ENCODE data around the gene KRT79.
"Not testable (repeated sequence)": the region's sequence is repeated elsewhere in the genome, so short reads cannot be mapped to it uniquely, and the experiment has no call there.

The KRT79 gene

DNA sequence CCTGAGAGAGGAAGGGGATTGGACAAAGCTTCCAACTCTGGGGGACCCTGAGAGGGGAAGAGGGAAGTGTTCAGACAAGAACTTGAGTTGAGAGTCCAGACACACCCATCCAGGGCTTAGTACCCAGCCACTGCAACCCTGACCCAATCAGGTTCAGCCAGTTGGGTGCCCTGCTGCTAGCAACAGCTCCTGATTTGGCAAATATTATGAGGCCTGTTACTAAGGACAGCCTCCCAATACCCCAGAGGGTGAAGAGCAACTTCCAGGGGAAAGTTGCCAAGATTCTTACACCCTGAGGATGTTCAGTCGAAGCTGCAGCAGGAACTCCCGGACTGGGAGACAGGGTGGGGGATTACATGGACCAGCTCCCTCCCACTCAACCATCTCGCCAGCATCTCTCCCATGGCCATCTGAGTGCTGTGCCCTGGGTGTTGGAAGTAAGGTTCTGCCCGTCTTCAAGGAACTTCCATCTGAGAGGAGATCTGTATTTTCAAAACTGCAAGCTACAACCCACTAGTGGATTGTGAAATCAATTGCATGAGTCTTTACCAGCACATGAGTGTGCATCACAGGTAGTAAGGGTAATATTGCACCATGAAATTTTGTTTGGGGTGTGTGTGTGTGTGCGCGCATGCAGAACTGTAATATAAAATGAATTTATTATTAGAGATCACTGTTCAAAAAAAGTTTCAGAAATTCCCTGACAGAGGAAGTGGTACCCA is 26.2 kb upstream of the KRT79 start:
- peak; percentile 32 for DNase-seq

DNA sequence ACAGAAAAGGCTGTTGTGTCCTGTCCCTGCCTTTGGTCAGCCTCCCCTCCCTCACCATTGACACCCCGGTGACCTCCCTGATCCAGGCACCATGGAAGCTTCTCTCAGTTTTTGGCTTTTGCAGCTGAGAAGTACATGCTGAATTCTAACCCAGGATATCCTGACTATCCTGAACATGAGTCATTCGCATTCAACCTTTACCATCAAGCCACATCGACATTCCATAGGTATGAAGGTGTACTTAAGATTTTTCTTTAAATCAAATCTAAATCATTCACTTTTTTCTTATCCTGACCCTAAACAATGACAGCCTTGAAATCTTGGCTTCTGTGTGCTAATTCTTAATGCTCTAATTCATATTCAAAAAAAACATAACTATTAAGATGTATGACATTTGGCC is 23.4 kb upstream of the KRT79 start:
- DNase-seq = no peak

DNA sequence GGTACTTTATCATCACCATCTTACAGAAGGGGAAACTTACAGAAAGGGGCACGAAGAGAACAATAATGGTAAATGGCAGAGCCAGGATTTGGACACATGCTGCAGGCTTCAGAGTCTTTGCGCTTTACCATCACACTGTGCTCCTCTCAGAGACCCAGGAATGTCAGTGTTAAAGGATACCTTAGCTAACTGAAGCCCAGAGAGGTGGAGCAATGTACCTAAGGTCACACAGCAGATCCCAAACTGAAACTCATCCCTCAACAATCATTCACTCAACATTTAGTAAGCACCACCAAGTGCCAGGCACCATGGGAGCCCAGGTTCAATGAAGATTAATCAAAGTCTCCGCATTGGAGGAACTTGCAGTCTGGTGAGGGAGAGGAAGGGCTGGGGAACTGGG is 22.7 kb upstream of the KRT79 start:
- no peak for DNase-seq

DNA sequence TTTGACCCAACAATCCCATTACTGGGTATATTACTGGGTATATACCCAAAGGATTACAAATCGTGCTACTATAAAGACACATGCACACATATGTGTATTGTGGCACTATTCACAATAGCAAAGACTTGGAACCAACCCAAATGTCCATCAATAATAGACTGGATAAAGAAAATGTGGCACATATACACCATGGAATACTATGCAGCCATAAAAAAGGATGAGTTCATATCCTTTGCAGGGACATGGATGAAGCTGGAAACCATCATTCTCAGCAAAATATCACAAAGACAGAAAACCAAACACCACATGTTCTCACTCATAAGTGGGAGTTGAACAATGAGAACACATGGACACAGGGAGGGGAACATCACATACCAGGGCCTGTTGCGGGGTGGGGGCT is 22.0 kb upstream of the KRT79 start:
- not testable (repeated sequence) for DNase-seq

DNA sequence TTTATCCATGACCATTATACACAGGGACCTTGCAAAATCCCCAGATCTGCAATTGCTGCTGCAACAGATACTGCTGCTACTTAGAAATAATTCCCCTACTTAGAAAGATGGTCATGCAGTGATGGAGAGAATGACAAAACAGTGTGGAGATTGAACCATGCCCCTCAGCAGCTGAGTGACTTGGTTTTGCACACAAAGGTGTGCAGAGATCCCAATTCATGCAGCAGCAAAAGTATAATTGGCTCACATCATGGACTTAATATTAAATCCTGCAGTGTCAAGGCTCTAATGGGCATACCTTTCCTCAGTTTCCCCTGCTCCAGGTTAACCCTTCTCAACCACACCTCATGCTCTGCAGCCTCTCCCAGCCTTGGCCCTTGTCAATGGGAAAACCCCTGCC is 17.7 kb upstream of the KRT79 start:
- DNase-seq = no peak

DNA sequence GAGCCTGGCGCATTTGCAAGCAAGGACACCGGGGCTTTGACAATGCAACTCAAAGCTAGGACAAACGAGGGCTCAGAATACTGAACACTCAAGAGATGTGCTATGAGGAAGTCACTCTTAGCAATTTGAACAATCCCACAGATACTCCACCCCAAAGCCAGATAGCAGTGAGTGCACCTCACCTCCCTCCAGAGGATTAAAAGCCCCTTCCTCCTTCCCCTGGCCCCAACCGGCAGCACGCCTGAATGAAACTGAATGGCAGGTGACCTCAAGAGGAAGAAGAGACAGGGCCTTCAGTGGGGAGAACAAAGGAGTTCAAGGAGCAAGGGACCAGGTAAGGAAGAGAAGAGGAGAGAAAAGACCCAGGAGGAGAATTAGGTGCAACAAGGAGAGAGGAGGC is 16.6 kb upstream of the KRT79 start:
- DNase-seq = no peak

DNA sequence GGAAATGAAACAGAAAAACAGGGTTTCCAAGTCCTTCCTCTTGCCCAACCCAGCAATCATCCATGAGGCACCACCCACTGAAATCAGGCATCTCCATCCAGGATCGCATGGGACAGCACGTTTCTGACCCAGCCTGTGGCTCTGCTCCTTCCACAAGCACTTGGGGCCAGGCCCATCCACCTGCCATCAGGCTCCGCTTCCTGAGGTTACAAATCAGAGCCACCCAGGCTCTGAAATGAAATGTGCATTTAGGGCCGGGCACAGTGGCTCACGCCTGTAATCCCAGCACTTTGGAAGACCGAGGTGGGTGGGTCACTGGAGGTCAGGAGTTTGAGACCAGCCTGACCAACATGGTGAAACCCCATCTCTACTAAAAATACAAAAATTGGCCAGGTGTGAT is 15.4 kb upstream of the KRT79 start:
- no peak for DNase-seq

DNA sequence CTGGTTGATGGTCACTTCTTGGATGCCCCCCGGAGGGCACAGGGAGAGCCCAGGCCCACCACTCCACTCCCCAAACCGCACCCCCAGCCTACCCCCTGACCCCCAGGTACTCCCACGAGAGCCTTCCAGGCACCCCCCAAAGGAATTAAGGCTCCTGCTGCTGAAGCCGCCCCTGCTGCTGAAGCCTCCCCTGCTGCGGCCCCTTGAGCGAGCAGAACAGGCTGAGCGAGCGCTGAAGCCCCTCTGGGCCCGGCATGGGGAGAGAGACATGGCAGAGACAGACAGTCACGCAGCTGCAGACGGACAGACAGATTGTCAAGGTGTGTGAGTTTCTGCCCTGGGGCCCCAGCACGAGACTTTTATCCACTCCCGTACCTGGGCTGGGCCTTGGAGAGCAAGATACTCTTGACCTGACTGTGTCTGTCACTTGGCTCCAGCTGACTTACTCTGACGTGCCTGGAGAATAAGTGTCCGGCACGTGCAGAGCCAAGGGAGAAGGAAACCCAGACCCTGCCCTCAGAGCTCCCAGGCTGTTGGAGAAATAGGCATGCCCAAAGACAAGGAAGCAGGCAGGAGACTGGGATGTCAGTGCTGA is 14.6 kb upstream of the KRT79 start, which contains the start of gene KRT78:
Gene KRT78 (minus strand): TSS at position 334 of the 595 bp plus-strand sequence. CDS start 64 bp downstream, at position 270.
- DNase-seq = no peak

DNA sequence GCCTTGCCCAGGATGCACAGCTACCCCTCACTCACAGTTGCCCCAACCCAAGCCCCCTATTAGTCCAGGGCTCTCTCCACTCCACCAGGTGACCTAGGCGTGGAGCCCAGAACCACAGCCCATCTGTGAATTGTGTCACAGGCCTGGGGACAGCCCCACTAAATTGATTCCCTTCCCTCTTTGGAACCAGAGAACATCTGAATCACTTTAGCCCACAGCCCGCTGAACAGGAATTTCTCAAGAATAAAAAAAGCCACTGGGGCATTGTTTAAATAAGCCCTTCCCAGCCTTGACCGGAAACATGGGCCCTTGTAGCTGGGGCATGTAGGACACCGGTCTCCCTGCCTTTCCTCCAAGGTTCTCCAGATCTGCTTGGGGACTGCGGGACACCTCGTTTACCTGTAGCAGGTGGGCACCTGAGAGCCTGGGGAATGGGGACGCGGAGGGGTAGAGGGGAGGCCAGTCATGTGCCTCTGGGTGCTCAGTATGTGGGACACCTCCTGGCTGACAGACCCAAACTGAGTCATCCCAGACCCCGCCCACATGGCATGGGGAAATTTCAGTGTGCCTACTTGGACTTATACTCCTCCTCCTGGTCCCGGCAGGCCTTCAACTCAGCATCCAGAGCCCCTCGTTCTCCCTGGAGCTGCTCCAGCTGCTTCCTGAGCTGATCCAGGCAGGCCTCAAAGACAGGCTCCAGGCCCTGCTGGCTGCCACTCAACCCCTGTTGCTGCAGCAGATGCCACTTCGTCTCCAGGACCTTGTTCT is 13.4 kb upstream of the KRT79 start:
- no peak for DNase-seq

DNA sequence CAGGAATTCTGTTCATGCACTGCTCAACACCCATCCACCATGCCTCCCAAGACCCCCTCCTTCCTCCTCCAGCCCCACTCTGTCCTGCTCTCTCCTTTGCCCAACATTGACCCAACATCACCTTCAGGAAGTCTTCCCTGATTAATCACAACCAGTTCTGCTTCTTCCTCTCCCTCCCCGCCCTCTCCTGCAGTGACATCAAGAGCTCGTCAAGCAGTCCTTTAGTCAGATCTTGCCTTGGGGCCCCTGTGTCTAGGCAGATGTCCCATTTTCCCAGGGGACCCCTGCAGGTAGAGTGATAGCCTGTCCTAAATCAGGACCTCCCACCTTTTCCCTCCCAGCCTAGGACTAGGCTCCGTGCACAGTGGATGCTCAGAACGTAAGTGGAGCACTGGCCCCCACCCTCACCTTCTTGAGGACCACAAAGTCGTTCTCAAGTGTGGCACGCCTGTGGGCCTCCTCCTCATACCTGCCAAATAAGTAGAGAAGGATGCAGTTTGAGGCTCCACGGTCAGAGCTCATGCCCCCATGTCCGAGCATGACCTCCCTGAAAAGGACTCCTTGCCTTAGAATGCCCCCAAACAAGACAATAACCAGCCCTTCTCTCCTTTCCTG is 12.4 kb upstream of the KRT79 start:
- DNase-seq = no peak

DNA sequence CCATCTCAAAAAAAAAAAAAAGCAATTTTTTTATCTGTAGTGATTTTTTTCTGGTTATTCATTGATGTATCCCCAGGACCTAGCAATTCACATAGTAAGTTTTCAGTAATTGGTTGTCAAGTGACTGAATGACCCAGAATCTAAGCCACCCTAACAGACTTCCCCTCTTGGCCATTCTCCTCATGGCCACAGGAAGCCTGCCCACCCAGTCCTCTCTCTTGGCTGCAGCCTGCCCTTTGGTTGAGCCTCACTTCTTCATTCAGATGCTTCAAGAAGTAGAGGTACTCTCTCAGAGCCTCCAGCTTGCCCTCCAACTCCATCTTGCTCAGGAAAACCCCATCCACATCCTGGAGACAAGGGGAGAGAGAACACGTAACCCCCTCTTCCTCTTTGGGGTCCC is 11.8 kb upstream of the KRT79 start:
- DNase-seq = no peak

DNA sequence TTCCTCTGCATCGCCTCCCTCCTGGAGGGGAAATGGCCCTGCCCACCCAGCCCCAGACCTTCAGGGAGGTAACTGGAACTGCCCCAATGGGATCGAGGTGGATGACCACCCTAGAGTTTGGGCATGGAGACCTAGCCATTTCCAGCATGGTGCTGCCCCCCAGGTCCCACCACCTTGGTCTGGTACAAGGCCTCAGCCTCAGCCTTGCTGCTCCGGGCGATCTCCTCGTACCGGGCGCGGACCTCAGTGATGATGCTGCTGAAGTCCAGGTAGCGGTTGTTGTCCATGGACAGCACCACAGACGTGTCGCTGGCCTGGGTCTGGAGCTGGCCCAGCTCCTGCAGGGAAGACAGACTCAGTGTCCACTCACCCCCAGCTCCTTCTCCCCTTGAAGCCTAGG is 10.3 kb upstream of the KRT79 start:
- no peak for DNase-seq

DNA sequence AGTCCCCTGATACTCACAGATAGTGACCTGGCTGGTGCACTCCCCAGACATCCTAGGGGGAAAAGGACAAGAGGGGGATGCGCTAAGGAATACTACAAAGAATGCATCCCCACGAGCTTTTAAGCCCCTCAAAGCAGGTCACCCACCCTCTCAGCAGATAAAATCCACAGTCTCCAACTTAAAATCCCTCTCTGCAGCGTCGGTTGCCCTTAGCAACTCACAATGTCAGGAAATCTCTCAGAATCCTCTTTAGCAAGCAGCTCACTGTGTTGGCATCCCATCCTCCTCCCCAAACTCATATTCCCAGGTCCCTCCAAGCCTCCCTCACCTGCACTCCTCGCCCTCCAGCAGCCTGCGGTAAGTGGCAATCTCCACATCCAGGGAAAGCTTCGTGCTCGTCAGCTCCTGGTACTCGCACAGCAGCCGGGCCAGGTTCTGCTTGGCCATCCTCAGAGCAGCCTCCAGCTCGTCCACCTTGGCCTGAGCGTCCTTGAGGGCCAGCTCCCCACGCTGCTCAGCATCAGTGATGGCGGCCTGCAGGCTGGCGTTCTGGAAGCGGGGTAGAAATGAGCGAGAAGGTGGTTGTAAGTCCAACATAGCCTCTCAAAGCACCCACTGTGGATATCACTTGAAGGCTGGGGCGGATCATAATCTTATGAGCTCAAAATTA is 5.5 kb upstream of the KRT79 start:
- no peak for DNase-seq

DNA sequence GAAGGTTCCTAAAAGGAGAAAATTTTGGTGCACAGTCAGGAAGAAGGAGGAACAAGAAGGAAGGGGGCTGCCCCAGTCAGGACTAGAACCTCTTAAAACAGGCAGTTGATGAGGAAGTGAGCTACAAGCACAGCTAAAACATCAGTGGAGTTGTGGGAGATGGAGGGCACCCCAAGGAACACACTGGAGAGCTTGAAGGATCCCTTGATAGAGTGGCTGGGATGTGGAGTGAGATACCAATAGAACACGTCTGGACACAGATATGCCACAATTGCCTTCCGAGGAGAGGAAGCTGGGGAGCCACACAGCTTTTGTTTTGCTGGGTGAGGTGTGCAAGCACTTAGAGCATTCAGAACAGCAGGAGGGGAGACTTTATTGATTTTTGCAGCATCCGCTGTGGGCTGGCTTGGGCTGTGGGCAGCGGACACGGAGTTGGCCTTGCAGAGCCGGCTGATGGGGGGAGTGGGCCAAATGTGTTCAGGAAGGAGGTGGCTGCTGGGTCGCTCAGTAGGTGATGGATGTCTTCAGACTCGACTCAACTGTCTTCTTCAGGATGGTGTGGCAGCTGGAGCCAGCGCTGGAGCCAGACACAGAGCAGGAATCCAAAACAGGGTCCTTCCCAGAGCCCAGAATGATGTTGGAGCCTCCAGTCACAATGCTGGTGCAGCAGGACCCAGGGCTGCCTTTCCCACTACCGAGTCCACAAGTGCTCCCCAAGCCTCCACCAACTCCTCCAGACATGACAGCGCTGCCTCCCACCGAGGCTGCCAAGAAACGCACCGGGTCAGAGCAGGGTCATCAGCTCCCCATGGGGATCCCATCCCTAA is 4.7 kb upstream of the KRT79 start:
- no peak for DNase-seq

DNA sequence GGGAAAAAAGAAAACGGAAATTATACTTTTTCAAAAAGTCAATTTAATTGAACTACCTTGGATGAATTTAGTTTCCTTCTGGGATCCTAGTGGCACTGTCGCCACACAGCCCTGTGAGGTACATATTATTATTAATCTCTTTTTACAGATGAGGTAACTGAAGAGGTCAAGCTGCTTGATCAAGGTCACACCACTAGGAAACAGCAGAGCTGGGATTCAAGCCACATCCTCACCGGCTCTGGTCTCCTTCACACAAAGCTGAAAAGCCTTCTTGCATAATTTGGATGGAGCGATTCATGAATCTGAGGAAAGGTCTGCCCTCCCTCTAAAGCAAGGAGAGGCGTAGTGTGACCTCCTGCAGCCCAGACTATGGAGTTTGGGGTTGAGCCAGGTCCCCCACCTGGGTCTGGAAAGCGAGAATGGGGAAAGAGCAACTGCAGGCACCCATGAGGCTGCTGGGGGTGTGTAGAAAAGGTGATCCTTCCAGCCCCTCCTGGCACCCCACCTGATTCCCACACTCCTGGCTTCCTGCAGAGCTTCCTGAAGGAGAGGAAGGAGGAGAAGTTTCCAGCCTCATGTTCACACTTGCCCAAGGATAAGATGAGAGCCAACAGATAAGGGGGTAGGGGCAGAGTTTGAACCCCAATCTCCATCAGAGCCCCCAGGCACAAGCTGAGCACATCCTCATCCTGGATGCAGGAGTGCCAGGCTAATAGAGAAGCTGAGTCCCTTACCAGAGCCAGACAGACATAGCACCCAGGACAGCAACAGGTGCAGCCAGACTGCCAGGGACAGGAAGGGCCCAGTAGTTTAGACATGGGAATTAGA is 3.9 kb upstream of the KRT79 start:
- DNase-seq = no peak

DNA sequence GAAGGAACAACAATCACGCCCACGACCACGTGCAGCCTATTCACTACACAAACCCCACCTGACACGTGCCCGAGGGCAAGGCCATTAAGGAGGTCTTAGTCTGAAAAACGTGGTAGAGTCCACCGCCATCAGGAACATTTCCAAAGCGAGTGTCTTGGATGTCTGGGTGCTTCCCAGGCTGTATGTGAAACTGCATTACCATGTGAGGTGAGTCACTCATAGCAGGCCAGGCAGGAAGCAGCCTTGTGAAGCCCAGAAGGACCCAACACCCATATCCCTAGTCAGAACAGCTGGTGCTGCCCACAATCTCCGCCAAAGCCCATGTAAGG is 3.3 kb upstream of the KRT79 start:
- DNase-seq = peak; percentile 68

DNA sequence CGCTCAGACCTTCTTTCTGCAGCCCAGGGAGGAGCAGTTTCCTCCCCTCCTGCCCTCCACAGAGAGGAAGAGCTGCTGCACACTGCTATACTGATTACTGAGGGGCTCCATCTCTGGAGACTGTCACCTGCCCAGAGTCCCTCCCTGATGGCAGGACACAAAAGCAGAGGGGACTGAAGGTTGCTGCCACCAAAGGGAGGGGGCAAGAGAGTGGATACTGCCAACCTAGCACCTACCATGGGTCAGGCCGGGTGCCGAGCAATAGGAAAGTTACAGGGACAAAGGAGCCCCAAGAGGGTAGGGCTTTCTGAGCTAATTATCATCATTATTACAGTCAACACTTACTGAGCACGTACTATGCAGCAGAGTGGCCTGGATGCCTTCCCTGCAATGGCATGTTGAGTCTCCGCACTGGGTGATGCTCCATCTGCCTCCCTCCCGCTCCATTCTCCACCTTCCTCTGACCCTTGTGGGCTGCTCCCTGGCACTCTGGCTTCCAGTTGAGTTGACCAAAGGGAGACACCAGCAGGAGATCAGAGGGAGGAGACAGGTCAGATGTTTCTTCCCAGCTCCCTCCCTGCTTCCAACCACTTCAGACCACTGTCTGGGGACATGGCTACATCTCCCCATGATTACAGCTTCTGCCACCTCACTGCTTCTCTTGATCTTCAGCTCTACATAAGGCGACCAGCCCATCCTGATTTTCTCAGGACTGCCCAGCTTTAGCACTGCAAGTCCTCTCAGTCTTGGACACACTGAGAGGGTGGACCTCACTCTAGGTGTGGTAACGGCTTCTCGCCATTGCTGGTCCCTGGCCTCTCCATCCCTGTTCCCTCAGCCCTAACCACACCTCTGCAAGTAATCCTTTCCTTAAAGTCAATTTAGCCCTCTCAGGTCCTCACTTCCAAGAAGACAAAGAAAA is 2.6 kb upstream of the KRT79 start:
- DNase-seq = no peak

DNA sequence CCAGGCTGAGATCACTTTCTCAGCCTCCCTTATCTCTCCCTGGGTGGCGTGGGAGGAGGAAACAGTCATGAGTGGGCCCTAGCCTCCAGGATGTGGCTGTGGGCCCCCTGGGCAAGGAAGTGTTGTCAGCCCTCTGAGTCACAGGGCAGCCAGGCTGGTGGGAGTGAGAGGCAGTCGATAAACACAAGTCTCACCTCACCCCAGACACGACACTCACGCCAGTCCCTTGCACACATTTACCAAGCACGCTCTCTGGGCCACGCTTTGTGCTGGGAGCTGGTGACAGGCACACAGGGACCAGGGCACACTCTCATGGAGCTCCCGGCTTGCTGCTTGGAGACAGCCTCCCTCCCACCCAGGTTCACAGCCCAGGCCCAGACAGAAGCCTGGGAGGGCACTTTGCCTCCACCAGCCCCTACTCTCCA is 1.9 kb upstream of the KRT79 start:
- peak; percentile 41 for DNase-seq

DNA sequence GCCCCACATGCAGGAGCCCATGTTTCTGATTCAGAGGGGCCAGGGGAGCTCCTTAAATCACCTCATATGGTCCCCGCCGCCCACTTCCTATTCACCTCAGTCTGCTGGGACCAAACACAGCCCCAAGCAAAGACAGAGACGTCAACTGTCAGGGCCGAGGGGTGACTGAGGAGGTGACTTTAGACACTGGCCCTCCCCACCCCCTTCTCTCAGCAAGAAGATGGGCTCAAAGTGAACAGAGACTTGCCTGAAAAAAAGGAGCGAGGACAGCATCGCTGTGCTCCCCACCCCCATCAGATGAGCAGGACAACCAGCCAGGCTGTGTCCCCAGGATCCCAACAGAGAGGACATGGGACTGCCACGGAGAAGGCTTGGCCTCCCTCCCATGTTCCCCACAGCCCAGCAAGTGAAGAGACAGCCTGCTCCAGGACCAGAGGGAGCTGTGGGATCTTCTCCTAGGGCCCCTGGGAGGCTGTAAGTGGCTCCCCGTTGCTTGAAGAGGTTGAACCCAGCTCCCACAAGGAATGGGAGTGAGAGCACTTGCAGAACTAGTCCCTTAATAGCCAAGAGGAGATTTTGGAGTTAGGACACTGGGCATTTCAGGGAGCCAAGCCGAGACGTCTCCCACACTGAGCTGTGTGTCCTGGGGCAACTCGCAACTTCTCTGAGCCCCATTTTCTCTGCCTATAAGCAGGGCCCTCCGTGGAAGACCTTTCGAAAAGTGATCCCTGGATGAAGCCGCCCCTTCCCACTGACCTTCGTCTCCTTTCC is 1.3 kb upstream of the KRT79 start:
- no peak for DNase-seq

DNA sequence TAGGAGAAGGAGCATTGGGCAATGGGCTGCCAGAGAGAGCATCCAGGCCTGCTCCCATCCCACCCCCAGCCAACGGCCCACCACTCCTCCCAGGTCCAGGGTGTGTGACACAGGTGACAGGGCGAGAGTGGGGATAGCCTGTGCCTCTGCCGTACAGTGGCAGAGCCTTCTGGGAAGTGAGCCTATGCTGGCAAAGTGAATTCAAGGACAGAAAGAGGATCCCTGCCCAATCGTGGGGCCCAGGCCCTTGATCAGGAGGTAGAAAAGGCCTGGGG is 553 bp upstream of the KRT79 start:
- no peak for DNase-seq

Measured in fibroblast of skin of right quadriceps (primary cell).